ENCODE results near the gene FAM177B.
"Not testable (repeated sequence)": the region's sequence is repeated elsewhere in the genome, so short reads cannot be mapped to it uniquely, and the experiment has no call there.

FAM177B gene

GRCh38 chr1:222732216-222733159, 4.5 kb upstream of the FAM177B start:
- DNase-seq (ENCODE audit: low read depth, low spot score), result no peak
- H3K36me3 ChIP-seq (ENCODE audit: insufficient read depth, low read length), result peaks cover 62% of the 10 kb centered on the region
- no peaks in the 10 kb centered on the region for H3K9me3 ChIP-seq (ENCODE audit: low read depth, low read length)
- no peak overlapping the region for H3K27ac ChIP-seq
- no peak overlapping the region for H3K9ac ChIP-seq (ENCODE audit: insufficient read length)
- no peak overlapping the region for H3K4me3 ChIP-seq
- TF ChIP-seq EZH2 (IDR thresholded peaks at IDR 0.05) (no peak), POLR2AphosphoS5 (IDR thresholded peaks at IDR 0.05; ENCODE audit: borderline replicate concordance, low read depth, low read length) (no peak), FOXP2 (optimal IDR thresholded peaks at IDR 0.05; ENCODE audit: control extremely low read depth, extremely low read length, insufficient read depth) (no peak)

- H3K36me3 ChIP-seq (ENCODE audit: insufficient read depth, low read length), result peaks cover 42% of the 10 kb centered on the region
- no peak overlapping the region for H3K4me3 ChIP-seq
- H3K27ac ChIP-seq, result no peak overlapping the region
- H3K9me3 ChIP-seq (ENCODE audit: low read depth, low read length), result no peaks in the 10 kb centered on the region
- TF ChIP-seq FOXP2 (optimal IDR thresholded peaks at IDR 0.05; ENCODE audit: control extremely low read depth, extremely low read length, insufficient read depth) (no peak), POLR2AphosphoS5 (IDR thresholded peaks at IDR 0.05; ENCODE audit: borderline replicate concordance, low read depth, low read length) (no peak)
- H3K9ac ChIP-seq (ENCODE audit: insufficient read length), result no peak overlapping the region
- DNase-seq (ENCODE audit: low read depth, low spot score), result no peak
Measured at GRCh38 chr1:222734740-222735139, 2.3 kb upstream of the FAM177B start.

- H3K4me3 ChIP-seq, result no peak overlapping the region
- TF ChIP-seq FOXP2 (optimal IDR thresholded peaks at IDR 0.05; ENCODE audit: control extremely low read depth, extremely low read length, insufficient read depth) (no peak), POLR2AphosphoS5 (IDR thresholded peaks at IDR 0.05; ENCODE audit: borderline replicate concordance, low read depth, low read length) (no peak), EZH2 (IDR thresholded peaks at IDR 0.05) (no peak)
- H3K9me3 ChIP-seq (ENCODE audit: low read depth, low read length), result no peaks in the 10 kb centered on the region
- DNase-seq (ENCODE audit: low read depth, low spot score), result no peak
- H3K27ac ChIP-seq, result no peak overlapping the region
- peaks cover 27% of the 10 kb centered on the region for H3K36me3 ChIP-seq (ENCODE audit: insufficient read depth, low read length)
- H3K9ac ChIP-seq (ENCODE audit: insufficient read length), result no peak overlapping the region
Measured at GRCh38 chr1:222736470-222736869, 532 bp upstream of the FAM177B start.

- H3K27ac ChIP-seq, result no peak overlapping the region
Measured at GRCh38 chr1:222739465-222739864, 2.5 kb downstream of the FAM177B start.

GRCh38 chr1:222739929-222740328, 2.9 kb downstream of the FAM177B start:
- no peak for TF ChIP-seq EZH2 (IDR thresholded peaks at IDR 0.05)
- Histone ChIP-seq H3K4me3 (no peak overlapping the region), H3K9me3 (ENCODE audit: low read depth, low read length) (no peaks in the 10 kb centered on the region), H3K9ac (ENCODE audit: insufficient read length) (no peak overlapping the region), H3K27ac (no peak overlapping the region), H3K36me3 (ENCODE audit: insufficient read depth, low read length) (no peaks in the 10 kb centered on the region)
- no peak for DNase-seq (ENCODE audit: low read depth, low spot score)

More at GRCh38 chr1:222739465-222739864, 2.5 kb downstream of the FAM177B start:
- no peak for DNase-seq (ENCODE audit: low read depth, low spot score)
- H3K9ac ChIP-seq (ENCODE audit: insufficient read length), result no peak overlapping the region
- TF ChIP-seq FOXP2 (optimal IDR thresholded peaks at IDR 0.05; ENCODE audit: control extremely low read depth, extremely low read length, insufficient read depth), result no peak
- no peak for TF ChIP-seq POLR2AphosphoS5 (IDR thresholded peaks at IDR 0.05; ENCODE audit: borderline replicate concordance, low read depth, low read length)
- no peak for TF ChIP-seq EZH2 (IDR thresholded peaks at IDR 0.05)
- no peak overlapping the region for H3K4me3 ChIP-seq
- peaks cover 3% of the 10 kb centered on the region; the same call in 1 of the 2 replicates for H3K36me3 ChIP-seq (ENCODE audit: insufficient read depth, low read length)
- no peaks in the 10 kb centered on the region for H3K9me3 ChIP-seq (ENCODE audit: low read depth, low read length)

DNA sequence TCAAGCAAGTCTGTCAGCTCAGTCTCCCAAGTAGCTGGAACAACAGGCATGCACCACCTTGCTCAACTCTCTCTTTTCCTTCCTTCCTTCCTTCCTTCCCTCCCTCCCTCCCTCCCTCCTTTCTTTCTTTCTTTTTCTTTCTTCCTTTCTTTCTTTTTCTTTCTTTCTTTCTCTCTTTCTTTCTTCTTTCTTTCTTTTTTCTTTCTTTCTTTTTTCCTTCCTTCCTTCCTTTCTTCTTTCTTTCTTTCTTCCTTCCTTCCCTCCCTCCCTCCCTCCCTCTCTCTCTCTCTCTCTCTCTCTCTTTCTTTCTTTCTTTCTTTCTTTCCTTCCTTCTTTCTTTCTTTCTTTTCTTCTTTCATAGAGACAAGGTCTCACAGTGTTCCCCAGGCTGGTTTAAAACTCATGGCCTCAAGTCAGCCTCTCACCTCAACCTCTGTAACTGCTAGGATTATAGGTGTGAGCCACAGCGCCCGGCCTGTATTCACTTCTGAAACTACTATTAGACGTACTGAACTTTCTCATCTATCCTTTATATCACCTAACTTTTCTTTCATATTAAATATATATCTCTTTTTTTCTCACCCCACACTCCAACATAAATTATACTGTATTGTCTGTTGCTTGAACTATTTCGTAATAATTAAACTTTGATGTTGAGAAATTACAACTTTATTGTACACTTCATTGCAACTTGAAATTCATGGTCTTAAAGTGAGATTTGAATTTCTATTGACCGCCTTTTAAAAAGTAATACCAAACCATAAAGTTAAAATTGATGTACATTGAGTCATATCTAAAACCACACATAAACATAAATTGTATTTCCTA, 4.8 kb downstream of the FAM177B start:
- H3K9ac ChIP-seq (ENCODE audit: insufficient read length); H3K9me3 ChIP-seq (ENCODE audit: low read depth, low read length); H3K27ac ChIP-seq; H3K4me3 ChIP-seq; DNase-seq (ENCODE audit: low read depth, low spot score); H3K36me3 ChIP-seq (ENCODE audit: insufficient read depth, low read length): not testable (repeated sequence)

GRCh38 chr1:222749927-222750326, 12.9 kb downstream of the FAM177B start:
- no peak for DNase-seq (ENCODE audit: low read depth, low spot score)
- no peak overlapping the region for H3K9ac ChIP-seq (ENCODE audit: insufficient read length)
- H3K9me3 ChIP-seq (ENCODE audit: low read depth, low read length), result no peaks in the 10 kb centered on the region
- TF ChIP-seq EZH2 (IDR thresholded peaks at IDR 0.05) (no peak), FOXP2 (optimal IDR thresholded peaks at IDR 0.05; ENCODE audit: control extremely low read depth, extremely low read length, insufficient read depth) (no peak), POLR2AphosphoS5 (IDR thresholded peaks at IDR 0.05; ENCODE audit: borderline replicate concordance, low read depth, low read length) (no peak)
- H3K27ac ChIP-seq, result no peak overlapping the region
- no peak overlapping the region for H3K4me3 ChIP-seq
- no peaks in the 10 kb centered on the region for H3K36me3 ChIP-seq (ENCODE audit: insufficient read depth, low read length)

- no peak for DNase-seq (ENCODE audit: low read depth, low spot score)
- H3K27ac ChIP-seq, result no peak overlapping the region
- no peak overlapping the region for H3K9ac ChIP-seq (ENCODE audit: insufficient read length)
- TF ChIP-seq POLR2AphosphoS5 (IDR thresholded peaks at IDR 0.05; ENCODE audit: borderline replicate concordance, low read depth, low read length), result no peak
- no peak for TF ChIP-seq EZH2 (IDR thresholded peaks at IDR 0.05)
- no peak for TF ChIP-seq FOXP2 (optimal IDR thresholded peaks at IDR 0.05; ENCODE audit: control extremely low read depth, extremely low read length, insufficient read depth)
- no peaks in the 10 kb centered on the region for H3K36me3 ChIP-seq (ENCODE audit: insufficient read depth, low read length)
- no peak overlapping the region for H3K4me3 ChIP-seq
- H3K9me3 ChIP-seq (ENCODE audit: low read depth, low read length), result no peaks in the 10 kb centered on the region
Measured at GRCh38 chr1:222750651-222751050, 13.6 kb downstream of the FAM177B start.
